GM18951 (cell line): ENCODE results near the gene IRX1.

Source experiments
- POLR2A ChIP-seq: IDR thresholded peaks from 4 replicates; pipeline ENCODE4 v1.6.1; 2011; ENCODE audit warnings: mild to moderate bottlenecking; ENCODE audit not compliant: insufficient read length, insufficient read depth; ENCODE audit errors: extremely low read depth
- in situ Hi-C: fragments of 300-500 bp; cut with MboI; formaldehyde crosslinking; loops from one replicate; pipeline ENCODE4 v1.12.0; 2022; ENCODE audit warnings: low sequenced_read_pairs, mixed read lengths, inconsistent platforms; ENCODE audit not compliant: unreplicated experiment

The IRX1 gene

DNA sequence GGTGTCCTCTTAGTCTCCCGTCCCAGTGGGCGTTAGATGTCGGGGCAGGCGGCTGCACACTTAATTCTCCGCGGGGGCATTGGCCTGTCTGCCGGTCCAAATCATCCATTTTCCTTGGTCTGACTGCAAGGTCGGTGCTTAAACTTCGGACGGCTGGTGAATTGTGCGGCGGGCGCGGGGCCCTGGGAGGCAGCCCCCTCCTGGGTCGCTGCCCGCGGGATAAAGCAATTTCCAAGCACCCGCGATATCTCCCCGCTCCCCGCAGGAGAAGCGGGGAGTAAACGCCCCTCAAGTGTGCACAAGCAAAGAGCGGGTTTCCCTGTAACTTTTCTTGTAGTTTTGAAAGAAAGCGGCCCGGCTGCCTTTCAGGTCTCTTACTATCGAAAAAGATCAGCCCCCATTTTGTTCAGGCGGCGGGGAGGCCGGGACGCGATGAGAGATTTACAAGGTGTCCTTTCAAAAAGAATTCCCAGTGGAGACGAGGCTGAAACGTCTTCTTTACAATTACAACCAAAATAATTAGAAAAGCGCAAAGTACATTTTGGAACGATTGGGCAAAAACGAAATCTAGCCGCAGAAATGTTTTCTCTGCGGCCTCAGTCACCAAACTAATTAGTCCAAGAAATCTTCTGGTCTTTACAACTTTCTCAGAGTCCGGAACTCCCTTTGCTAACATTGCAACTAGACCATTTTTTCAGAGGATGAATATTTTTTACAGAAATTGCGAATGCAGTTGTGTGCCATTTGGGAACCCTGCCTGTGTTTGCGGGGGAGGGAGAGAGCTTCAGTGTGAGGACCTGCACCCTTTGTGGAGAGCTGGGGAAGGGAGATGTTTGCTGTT, 1.8 kb downstream of the IRX1 start:
- in situ Hi-C loops: no loop called here

GRCh38 chr5:3598207-3598606, 2.6 kb downstream of the IRX1 start:
- no peak for TF ChIP-seq POLR2A
- in situ Hi-C loops: no loop called here

More for the DNA sequence above, 1.8 kb downstream of the IRX1 start:
- no peak for TF ChIP-seq POLR2A

DNA sequence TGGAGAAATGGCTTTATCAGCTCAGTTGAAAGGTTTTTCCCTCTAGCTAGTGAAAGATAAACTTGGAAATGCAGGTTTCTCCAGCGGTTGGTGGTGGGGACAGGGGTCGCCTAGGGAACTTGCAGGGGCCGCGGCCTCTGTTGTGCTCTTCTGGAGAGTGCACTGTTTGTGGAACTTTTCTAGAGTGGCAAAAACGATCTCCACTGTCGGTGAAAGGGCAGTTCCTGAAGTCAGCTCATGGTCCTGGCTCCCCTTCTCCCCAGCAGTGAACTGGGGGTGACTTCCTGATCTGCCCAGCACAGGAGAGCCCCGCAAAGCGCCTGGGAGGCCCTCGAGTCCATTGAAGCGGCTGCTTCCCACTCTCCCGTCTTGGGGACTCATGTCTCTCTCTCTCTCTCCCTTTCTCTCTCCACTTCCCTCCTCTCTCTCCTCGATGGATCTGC, 3.2 kb downstream of the IRX1 start:
- in situ Hi-C loops: no loop called here
- TF ChIP-seq POLR2A: no peak

GRCh38 chr5:3599226-3600105, 3.8 kb downstream of the IRX1 start:
- no peak for TF ChIP-seq POLR2A
- in situ Hi-C loops: no loop called here

DNA sequence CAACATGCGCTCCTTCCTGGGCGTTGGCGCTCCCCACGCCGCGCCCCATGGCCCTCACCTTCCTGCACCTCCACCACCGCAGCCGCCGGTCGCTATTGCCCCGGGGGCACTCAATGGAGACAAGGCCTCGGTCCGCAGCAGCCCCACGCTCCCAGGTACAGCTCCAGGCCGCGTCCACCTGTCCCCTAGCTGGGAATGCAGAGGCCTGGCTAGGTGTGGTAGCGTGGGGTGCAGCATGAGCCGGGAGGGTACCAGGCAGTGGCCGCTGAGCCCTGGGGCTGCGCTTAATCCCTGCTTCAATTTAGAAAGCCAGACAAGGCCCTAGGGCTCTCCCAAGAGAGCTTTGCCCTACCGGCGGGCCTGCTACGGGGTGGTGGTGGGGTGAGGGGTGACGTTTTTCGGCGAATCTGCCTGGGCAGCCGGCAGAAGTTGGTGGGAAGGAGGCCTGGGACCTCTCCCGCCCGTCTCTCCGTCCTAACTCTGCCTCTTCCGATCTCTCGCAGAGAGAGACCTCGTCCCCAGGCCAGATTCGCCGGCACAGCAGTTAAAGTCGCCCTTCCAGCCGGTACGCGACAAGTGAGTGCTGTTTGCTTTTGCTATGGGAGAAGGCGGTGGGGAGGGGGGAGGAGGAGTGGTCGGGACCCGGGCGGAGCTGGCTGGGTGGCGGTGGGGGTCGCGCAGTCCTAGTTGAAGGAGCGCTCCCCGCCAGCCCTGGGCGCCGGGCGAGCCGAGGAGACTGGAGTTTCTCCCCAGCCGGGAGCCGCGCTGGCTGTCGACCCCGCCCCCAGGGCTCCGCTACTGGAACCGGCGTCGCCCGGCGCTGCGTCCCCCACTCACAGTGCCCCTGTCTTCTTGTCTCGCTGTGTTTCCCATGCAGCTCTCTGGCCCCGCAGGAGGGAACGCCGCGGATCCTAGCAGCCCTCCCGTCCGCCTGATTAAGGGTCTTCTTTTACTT, 4.8 kb downstream of the IRX1 start:
- no peak for TF ChIP-seq POLR2A
- in situ Hi-C loops: no loop called here

- no peak for TF ChIP-seq POLR2A
- in situ Hi-C loops: no loop called here
Observed at GRCh38 chr5:3601061-3601710, 5.6 kb downstream of the IRX1 start.

DNA sequence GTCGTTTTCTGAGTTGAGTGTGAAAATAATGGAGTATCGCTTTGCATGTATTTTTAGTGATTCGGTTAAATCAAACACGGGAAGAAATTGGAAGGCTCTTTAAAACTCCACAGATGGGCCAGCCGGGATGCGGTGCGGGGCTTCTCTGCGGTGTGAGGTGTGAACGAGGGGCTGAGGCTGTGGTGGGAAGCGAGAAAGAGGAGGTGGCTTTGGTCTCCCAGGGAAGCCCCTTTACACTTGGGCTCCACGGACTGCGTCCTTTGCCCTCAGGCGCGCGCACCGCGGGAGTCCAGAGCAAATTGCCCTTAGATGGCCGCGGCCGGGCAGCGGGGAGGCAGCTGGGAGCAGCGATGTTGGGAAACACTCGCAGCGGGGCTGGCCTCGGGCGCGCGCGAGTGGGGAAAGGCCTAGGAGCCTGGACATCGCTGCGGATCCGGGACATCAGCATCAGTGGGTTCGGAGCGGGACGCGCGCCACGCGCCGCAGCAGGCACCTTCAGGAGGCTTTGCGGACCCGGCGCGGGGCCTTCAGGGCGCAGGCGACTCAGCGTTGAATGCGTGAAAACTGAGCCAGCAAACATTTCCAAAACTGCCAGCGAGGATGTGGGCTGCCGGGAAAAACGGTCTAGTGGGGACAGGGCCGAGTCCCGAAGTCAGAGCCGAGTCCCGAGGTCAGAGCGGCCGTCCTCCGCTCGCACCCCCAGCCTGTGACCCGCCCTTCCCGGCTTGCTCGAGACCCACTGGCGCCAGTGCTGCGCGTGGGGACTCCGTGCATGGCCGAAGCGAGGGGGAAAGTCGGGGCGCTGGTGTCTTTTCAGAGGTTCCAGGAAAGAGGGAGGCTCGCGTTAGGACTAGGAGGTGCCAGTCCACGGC, 6.5 kb downstream of the IRX1 start:
- no peak for TF ChIP-seq POLR2A
- in situ Hi-C loops: no loop called here

- TF ChIP-seq POLR2A: no peak
- in situ Hi-C loops: no loop called here
Observed at GRCh38 chr5:3602785-3603502, 7.3 kb downstream of the IRX1 start.

- TF ChIP-seq POLR2A: no peak
- in situ Hi-C loops: no loop called here
Observed at GRCh38 chr5:3604501-3604900, 8.9 kb downstream of the IRX1 start.

DNA sequence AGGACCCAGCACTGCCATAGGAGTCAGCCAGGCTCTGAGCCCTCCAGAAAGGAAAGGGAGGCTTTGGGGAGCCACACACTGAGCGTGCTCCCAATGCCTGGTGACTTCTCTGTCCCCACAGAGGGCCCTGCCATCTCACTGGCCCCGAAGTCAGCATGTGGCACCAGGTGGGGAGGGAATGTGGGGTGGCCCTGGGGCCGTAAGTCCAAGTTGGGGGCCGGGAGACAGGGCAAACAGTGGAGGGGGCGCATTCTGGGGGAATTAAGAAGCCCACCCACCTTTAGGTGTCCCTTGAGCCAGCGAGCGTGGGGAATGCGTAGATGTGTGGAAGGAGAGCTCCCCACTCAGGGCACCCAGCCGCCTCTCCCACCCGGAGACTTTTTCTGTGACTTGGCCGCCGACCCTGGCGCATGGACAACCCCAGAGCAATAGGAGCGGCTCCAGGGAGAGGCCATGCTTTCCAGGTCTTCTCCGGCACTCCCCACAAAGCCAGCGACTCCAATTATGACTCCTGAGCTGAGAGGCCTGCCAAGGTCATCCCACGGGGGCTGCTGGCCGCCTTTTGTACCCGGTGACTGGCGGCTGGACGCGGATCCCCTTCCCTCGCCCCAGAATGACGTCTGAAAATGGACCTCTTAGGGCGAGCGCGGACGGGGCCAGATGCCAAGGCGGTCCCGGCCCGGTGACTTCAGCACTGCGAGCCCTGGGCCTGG, 9.8 kb downstream of the IRX1 start:
- in situ Hi-C loops: loop anchor here (5.0 kb wide), 1 partner anchor 292 kb away; no protein-coding TSS in a partner anchor
- no peak for TF ChIP-seq POLR2A
